22Rv1 (cell line): ENCODE measurements around the gene HMGA1.

ENCODE experiments used
- ZFX ChIP-seq: fragments of 450-650 bp; IDR thresholded peaks from 2 replicates; pipeline ENCODE4 v1.6.1; 2017; ENCODE audit warnings: antibody characterized with exemption, borderline replicate concordance
- TF ChIP-seq, protein P1 (sequence below): fragments of 450-650 bp; IDR thresholded peaks from 2 replicates; pipeline ENCODE4 v1.5.1; 2017; ENCODE audit warnings: mild to moderate bottlenecking

GRCh38 chr6:34246249-34246562, 9.5 kb downstream of the HMGA1 start:
- TF ChIP-seq, protein P1, sequence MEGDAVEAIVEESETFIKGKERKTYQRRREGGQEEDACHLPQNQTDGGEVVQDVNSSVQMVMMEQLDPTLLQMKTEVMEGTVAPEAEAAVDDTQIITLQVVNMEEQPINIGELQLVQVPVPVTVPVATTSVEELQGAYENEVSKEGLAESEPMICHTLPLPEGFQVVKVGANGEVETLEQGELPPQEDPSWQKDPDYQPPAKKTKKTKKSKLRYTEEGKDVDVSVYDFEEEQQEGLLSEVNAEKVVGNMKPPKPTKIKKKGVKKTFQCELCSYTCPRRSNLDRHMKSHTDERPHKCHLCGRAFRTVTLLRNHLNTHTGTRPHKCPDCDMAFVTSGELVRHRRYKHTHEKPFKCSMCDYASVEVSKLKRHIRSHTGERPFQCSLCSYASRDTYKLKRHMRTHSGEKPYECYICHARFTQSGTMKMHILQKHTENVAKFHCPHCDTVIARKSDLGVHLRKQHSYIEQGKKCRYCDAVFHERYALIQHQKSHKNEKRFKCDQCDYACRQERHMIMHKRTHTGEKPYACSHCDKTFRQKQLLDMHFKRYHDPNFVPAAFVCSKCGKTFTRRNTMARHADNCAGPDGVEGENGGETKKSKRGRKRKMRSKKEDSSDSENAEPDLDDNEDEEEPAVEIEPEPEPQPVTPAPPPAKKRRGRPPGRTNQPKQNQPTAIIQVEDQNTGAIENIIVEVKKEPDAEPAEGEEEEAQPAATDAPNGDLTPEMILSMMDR, result no peak
- TF ChIP-seq ZFX, result no peak
